ENCODE data around the gene ZNF770.

ZNF770 gene

DNA sequence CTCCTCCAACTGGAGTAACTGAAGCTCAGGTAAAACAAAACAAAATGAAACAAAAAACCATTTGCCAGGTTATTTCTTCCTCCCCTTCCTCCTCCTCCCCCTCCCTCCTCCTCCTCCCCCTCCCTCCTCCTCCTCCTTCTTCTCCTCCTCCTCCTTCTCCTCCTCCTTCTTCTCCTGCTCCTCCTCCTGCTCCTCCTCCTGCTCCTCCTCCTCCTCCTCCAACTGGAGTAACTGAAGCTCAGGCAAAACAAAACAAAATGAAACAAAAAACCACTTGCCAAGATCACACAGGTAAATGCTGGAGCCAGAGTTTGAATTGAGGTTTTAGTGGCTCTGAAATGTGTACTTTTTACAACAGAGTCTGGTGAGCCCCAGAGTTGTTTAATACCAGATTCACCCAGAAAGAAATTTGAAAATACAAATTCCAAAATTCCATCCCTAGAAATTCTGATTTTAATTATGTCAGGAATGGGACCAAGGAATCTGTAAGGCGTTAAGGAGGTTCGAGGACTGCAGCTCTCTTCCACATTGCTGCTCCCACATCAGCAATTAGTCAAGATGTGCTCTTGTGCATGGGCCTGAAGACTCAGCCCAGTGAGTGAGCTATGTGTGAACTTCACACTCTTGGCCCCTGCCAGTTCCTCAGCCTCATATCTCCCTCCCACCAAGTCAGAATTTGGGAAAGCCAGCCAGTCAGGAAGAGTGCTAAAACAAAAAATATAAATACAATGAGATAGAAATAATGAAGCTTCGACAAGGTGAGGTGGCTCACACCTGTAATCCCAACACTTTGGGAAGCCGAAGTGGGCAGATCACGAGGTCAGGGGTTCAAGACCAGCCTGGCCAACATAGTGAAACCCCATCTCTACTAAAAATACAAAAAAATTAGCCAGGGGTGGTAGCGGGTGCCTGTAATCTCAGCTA lies 31.6 kb upstream of the ZNF770 start:
- H3K27me3 ChIP-seq (replicated peaks): no peaks in the 10 kb centered on the region
- no peak overlapping the region for H3K4me3 ChIP-seq (ENCODE audit: low read depth, low read length)
- no peak for TF ChIP-seq CTCF (IDR thresholded peaks at IDR 0.05; ENCODE audit: low read depth, low read length, missing control alignments)
- DNase-seq: no peak
- H3K27ac ChIP-seq: no peak overlapping the region
- H3K36me3 ChIP-seq (replicated peaks): no peaks in the 10 kb centered on the region
- in situ Hi-C loops (cut with HindIII; ENCODE audit: low pct_ligation_motif_present, low sequenced_read_pairs): no loop called here

DNA sequence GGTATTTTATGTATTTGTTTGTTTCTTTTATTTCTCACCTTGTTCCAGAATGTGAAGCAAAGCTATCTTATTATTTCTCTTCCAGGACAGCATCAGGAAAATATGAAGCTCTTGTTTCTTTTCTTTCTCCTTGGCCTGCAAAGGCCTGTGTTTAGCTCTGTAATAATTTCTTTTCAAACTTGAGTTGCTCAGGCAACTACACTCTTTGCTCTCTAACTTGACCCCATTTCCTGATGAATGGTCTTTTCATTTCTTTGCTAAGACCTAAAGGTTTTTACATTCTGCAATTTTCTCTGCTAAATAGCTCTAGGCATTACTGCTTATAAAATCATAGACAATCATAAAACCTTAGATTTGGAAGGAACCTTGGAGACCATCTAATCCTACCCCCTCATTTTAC lies 26.2 kb upstream of the ZNF770 start:
- in situ Hi-C loops (cut with HindIII; ENCODE audit: low pct_ligation_motif_present, low sequenced_read_pairs): no loop called here
- no peak for DNase-seq
- H3K4me3 ChIP-seq (ENCODE audit: low read depth, low read length): no peak overlapping the region
- no peaks in the 10 kb centered on the region for H3K36me3 ChIP-seq (replicated peaks)
- H3K27ac ChIP-seq: no peak overlapping the region
- no peaks in the 10 kb centered on the region for H3K27me3 ChIP-seq (replicated peaks)
- no peak for TF ChIP-seq CTCF (IDR thresholded peaks at IDR 0.05; ENCODE audit: low read depth, low read length, missing control alignments)

GRCh38 chr15:35013370-35013769 lies 25.3 kb upstream of the ZNF770 start:
- Histone ChIP-seq H3K4me3 (ENCODE audit: low read depth, low read length) (no peak overlapping the region), H3K27me3 (replicated peaks) (no peaks in the 10 kb centered on the region), H3K27ac (no peak overlapping the region), H3K36me3 (replicated peaks) (no peaks in the 10 kb centered on the region)
- in situ Hi-C loops (cut with HindIII; ENCODE audit: low pct_ligation_motif_present, low sequenced_read_pairs): no loop called here
- DNase-seq: peak; percentile 6
- TF ChIP-seq CTCF (IDR thresholded peaks at IDR 0.05; ENCODE audit: low read depth, low read length, missing control alignments): no peak

DNA sequence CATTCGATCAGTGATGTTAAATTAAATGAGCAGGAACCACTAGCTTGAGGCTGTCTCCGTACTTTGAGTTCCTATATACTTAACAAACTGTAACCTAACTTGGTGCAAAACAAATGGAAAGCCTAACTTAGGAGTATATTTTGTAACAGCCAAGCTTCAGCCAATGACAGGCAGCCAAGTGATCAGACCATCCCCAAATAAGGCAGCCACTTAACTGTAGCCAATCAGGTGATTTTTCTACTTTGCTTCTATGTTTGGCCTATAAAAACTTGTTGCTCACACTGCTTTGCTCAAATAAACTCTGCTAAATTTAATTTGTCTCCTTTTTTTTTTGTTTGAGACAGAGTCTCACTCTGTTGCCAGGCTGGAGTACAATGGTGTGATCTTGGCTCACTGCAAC lies 19.3 kb upstream of the ZNF770 start:
- in situ Hi-C loops (cut with HindIII; ENCODE audit: low pct_ligation_motif_present, low sequenced_read_pairs): no loop called here
- H3K27ac ChIP-seq: no peak overlapping the region
- H3K36me3 ChIP-seq (replicated peaks): no peaks in the 10 kb centered on the region
- no peak overlapping the region for H3K4me3 ChIP-seq (ENCODE audit: low read depth, low read length)
- TF ChIP-seq CTCF (IDR thresholded peaks at IDR 0.05; ENCODE audit: low read depth, low read length, missing control alignments): no peak
- DNase-seq: no peak
- H3K27me3 ChIP-seq (replicated peaks): no peaks in the 10 kb centered on the region

DNA sequence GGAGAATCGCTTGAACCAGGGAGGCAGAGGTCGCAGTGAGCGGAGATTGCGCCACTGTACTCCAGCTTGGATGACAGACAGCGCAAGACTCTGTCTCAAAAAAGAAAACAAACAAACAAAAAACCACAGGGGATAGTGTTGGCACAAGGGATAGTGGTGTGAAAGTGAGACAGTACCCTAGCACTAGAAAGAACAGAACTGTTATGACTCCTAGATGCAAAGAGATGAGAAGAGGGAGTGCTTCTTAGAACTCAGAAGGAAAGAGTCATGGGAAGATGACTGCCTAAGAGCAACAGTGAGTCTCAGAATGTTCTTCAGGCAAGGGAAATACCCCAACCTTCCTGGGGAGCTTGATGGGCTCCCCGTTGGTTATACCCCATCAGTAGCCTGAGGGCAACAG lies 17.8 kb upstream of the ZNF770 start:
- TF ChIP-seq CTCF (IDR thresholded peaks at IDR 0.05; ENCODE audit: low read depth, low read length, missing control alignments): no peak
- in situ Hi-C loops (cut with HindIII; ENCODE audit: low pct_ligation_motif_present, low sequenced_read_pairs): no loop called here
- no peak for DNase-seq

More for the DNA sequence above, 17.8 kb upstream of the ZNF770 start:
- H3K27ac ChIP-seq: no peak overlapping the region
- no peaks in the 10 kb centered on the region for H3K36me3 ChIP-seq (replicated peaks)
- H3K27me3 ChIP-seq (replicated peaks): no peaks in the 10 kb centered on the region
- no peak overlapping the region for H3K4me3 ChIP-seq (ENCODE audit: low read depth, low read length)
